Glutamatergic neuron (in vitro differentiated cells): ENCODE data around the gene MED16. TPM values are rescaled to one million over a fixed set of nuclear protein-coding genes. Genes with fewer than 3 reads are reported as not detected.
"Not testable (repeated sequence)": the region's sequence is repeated elsewhere in the genome, so short reads cannot be mapped to it uniquely, and the experiment has no call there.

Experiments used
- DNase-seq: peaks from one replicate; pipeline ENCODE4 v3.0.0; 2022
- H3K27ac Mint-ChIP-seq: one replicate; pipeline ENCODE4 v1.8.0; 2020; ENCODE audit warnings: mild to moderate bottlenecking, mixed read lengths, inconsistent platforms; ENCODE audit not compliant: unreplicated experiment
- H3K27me3 Mint-ChIP-seq: one replicate; pipeline ENCODE4 v1.8.0; 2020; ENCODE audit warnings: mild to moderate bottlenecking, moderate library complexity, mixed read lengths, inconsistent platforms; ENCODE audit not compliant: unreplicated experiment
- H3K36me3 Mint-ChIP-seq: one replicate; pipeline ENCODE4 v1.8.0; 2020; ENCODE audit warnings: mild to moderate bottlenecking, mixed read lengths, inconsistent platforms; ENCODE audit not compliant: unreplicated experiment
- H3K4me1 Mint-ChIP-seq: one replicate; pipeline ENCODE4 v1.8.0; 2020; ENCODE audit warnings: mild to moderate bottlenecking, low read depth, mixed read lengths, inconsistent platforms; ENCODE audit not compliant: unreplicated experiment
- H3K4me3 Mint-ChIP-seq: one replicate; pipeline ENCODE4 v1.8.0; 2020; ENCODE audit warnings: mild to moderate bottlenecking, mixed read lengths, inconsistent platforms; ENCODE audit not compliant: unreplicated experiment
- H3K9me3 Mint-ChIP-seq: one replicate; pipeline ENCODE4 v1.8.0; 2020; ENCODE audit warnings: mild to moderate bottlenecking, moderate library complexity, mixed read lengths, inconsistent platforms; ENCODE audit not compliant: unreplicated experiment
- CTCF ChIP-seq: fragments of 200-600 bp; sonication (generic); IDR thresholded peaks from one replicate; pipeline ENCODE4 v1.5.0; 2021; ENCODE audit not compliant: partially characterized antibody, unreplicated experiment
- total RNA-seq: library from RNA; stranded (reverse); fragmentation: NEBNext Ultra II Directional; extraction: Animal tissue kit (Norgen Biotek cat#: 25700); gene quantifications from one replicate; pipeline ENCODE4 v1.2.1, GENCODE V29; 2021; ENCODE audit not compliant: unreplicated experiment

MED16 gene
- total RNA-seq, 1 donor from 2014 or later, result 65.0 TPM

- Mint-ChIP-seq H3K4me1 (no peaks in the 10 kb centered on the region), H3K4me3 (no peak overlapping the region), H3K27me3 (peaks cover 4% of the 10 kb centered on the region), H3K36me3 (no peaks in the 10 kb centered on the region), H3K27ac (no peak overlapping the region), H3K9me3 (peaks cover 3% of the 10 kb centered on the region)
- no peak for TF ChIP-seq CTCF
- DNase-seq, result no peak
These were observed 10.0 kb downstream of the MED16 start for GRCh38 chr19:882871-883497.

GRCh38 chr19:881385-882071 is 11.5 kb downstream of the MED16 start:
- Mint-ChIP-seq H3K4me1 (no peaks in the 10 kb centered on the region), H3K27ac (no peak overlapping the region), H3K9me3 (peaks cover 4% of the 10 kb centered on the region), H3K27me3 (peaks cover 4% of the 10 kb centered on the region), H3K4me3 (no peak overlapping the region), H3K36me3 (no peaks in the 10 kb centered on the region)
- TF ChIP-seq CTCF, result no peak
- DNase-seq, result no peak

- H3K27me3 Mint-ChIP-seq, result peaks cover 4% of the 10 kb centered on the region
- no peaks in the 10 kb centered on the region for H3K4me1 Mint-ChIP-seq
- no peaks in the 10 kb centered on the region for H3K36me3 Mint-ChIP-seq
- no peak overlapping the region for H3K4me3 Mint-ChIP-seq
- no peak for DNase-seq
- no peak overlapping the region for H3K27ac Mint-ChIP-seq
- no peak for TF ChIP-seq CTCF
- H3K9me3 Mint-ChIP-seq, result peaks cover 8% of the 10 kb centered on the region
These were observed 13.1 kb downstream of the MED16 start for GRCh38 chr19:879711-880438.

- not testable (repeated sequence) for H3K36me3 Mint-ChIP-seq, H3K27me3 Mint-ChIP-seq, H3K9me3 Mint-ChIP-seq, H3K27ac Mint-ChIP-seq, DNase-seq, H3K4me3 Mint-ChIP-seq, H3K4me1 Mint-ChIP-seq
These were observed 14.0 kb downstream of the MED16 start for GRCh38 chr19:878751-879561.

- not testable (repeated sequence) for DNase-seq, H3K36me3 Mint-ChIP-seq, H3K4me3 Mint-ChIP-seq, H3K27ac Mint-ChIP-seq, H3K27me3 Mint-ChIP-seq, H3K9me3 Mint-ChIP-seq, H3K4me1 Mint-ChIP-seq
These were observed 14.9 kb downstream of the MED16 start for GRCh38 chr19:877992-878660.
